ENCODE measurements around the gene UBN1. TPM values are rescaled to one million over a fixed set of nuclear protein-coding genes. Genes with fewer than 3 reads are reported as not detected.

Gene UBN1
- polyA plus RNA-seq, 1 donor (not counting 4 experiments of a cell fraction or from before 2014, with no cell fraction given) = 11.5 TPM

DNA sequence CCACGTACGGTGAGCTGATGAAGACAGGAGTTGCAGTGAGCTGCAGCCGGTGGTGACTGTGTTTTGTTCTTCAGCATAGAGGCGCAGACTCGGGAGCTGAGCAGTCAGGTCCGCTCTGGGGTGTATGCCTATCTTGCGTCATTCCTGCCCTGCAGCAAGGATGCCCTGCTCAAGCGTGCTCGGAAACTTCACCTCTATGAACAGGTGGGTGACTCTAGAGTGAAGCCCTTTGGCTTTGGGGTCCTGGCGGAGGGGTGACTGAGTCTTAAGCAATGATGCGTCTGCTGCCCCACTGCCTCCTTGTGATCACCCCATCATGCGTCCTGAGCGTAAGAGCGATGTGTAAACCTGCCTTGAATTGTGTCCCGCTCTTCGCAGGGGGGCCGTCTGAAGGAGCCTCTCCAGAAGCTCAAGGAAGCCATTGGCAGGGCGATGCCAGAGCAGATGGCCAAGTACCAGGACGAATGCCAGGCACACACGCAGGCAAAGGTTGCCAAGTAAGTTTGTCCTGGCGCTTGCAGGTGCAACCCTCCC is 22.9 kb downstream of the UBN1 start:
- Histone ChIP-seq H3K27me3 (ENCODE audit: control insufficient read depth, extremely low read depth, insufficient read depth, low read length) (no peaks in the 10 kb centered on the region), H3K4me2 (ENCODE audit: control insufficient read depth, extremely low read depth, insufficient read depth, low read depth, low read length) (no peak overlapping the region), H4K20me1 (ENCODE audit: control insufficient read depth, extremely low read depth, insufficient read depth, low read length) (peaks cover 3% of the 10 kb centered on the region), H3K4me3 (ENCODE audit: control insufficient read depth in 2 of 3, extremely low read depth in 1 of 3, insufficient read depth in 2 of 3, low read depth in 1 of 3, low read length in 3 of 3) (no peak overlapping the region), H3K4me1 (ENCODE audit: control insufficient read depth, extremely low read depth, insufficient read depth, low read length) (peaks cover 14% of the 10 kb centered on the region), H3K9me3 (ENCODE audit: control insufficient read depth, low read depth, low read length) (no peaks in the 10 kb centered on the region), H3K9ac (ENCODE audit: control insufficient read depth, extremely low read depth, insufficient read depth, low read length) (no peak overlapping the region), H3K79me2 (ENCODE audit: control insufficient read depth, insufficient read depth, low read length) (peaks cover 35% of the 10 kb centered on the region), H3K27ac (ENCODE audit: control insufficient read depth, insufficient read depth, low read length) (no peak overlapping the region), H2AFZ (ENCODE audit: control insufficient read depth, low read length) (no peak overlapping the region), H3K9me1 (ENCODE audit: control insufficient read depth, extremely low read depth, insufficient read depth, low read length) (no peaks in the 10 kb centered on the region), H3K36me3 (ENCODE audit: control insufficient read depth in 2 of 2, extremely low read depth in 1 of 2, insufficient read depth in 2 of 2, low read length in 2 of 2) (peaks cover 42 to 50% of the 10 kb centered on the region in 2 experiments)
- FAIRE-seq = no peak
- no peak for TF ChIP-seq EZH2 (IDR thresholded peaks at IDR 0.05; ENCODE audit: low read length)
- TF ChIP-seq, protein P1, sequence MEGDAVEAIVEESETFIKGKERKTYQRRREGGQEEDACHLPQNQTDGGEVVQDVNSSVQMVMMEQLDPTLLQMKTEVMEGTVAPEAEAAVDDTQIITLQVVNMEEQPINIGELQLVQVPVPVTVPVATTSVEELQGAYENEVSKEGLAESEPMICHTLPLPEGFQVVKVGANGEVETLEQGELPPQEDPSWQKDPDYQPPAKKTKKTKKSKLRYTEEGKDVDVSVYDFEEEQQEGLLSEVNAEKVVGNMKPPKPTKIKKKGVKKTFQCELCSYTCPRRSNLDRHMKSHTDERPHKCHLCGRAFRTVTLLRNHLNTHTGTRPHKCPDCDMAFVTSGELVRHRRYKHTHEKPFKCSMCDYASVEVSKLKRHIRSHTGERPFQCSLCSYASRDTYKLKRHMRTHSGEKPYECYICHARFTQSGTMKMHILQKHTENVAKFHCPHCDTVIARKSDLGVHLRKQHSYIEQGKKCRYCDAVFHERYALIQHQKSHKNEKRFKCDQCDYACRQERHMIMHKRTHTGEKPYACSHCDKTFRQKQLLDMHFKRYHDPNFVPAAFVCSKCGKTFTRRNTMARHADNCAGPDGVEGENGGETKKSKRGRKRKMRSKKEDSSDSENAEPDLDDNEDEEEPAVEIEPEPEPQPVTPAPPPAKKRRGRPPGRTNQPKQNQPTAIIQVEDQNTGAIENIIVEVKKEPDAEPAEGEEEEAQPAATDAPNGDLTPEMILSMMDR (optimal IDR thresholded peaks at IDR 0.05 in 1 of 3, IDR thresholded peaks at IDR 0.05 in 1 of 3, conservative IDR thresholded peaks at IDR 0.05 in 1 of 3; ENCODE audit: extremely low read depth in 1 of 3, insufficient read depth in 2 of 3, low read length in 3 of 3) = no peak
- no peak for DNase-seq (ENCODE audit: low read depth, low spot score)
- dilution Hi-C loops (cut with MboI; ENCODE audit: extremely low pct_ligation_motif_present, low sequenced_read_pairs) = no loop called here

DNA sequence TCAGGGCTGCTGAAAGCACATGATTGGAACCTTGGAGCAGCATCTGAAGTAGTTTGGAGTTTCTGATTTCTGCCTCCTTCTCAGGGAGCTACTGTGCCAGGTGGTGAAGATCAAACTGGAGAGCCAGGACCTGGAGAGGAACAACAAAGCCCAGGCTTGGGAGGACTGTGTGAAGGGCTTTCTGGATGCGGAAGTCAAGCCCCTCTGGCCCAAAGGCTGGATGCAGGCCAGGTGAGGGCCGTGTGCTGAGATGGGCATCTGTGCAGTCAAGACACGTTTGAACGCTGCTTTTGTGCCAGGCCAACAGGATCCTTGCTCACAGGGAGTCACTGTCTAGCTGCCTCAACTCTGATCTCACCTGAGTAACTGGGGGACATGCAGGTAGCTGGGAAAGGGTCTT is 23.8 kb downstream of the UBN1 start:
- dilution Hi-C loops (cut with MboI; ENCODE audit: extremely low pct_ligation_motif_present, low sequenced_read_pairs) = no loop called here
- Histone ChIP-seq H3K36me3 (ENCODE audit: control insufficient read depth in 2 of 2, extremely low read depth in 1 of 2, insufficient read depth in 2 of 2, low read length in 2 of 2) (peaks cover 43 to 53% of the 10 kb centered on the region in 2 experiments), H3K79me2 (ENCODE audit: control insufficient read depth, insufficient read depth, low read length) (peaks cover 29% of the 10 kb centered on the region), H3K27ac (ENCODE audit: control insufficient read depth, insufficient read depth, low read length) (no peak overlapping the region), H3K27me3 (ENCODE audit: control insufficient read depth, extremely low read depth, insufficient read depth, low read length) (no peaks in the 10 kb centered on the region), H3K4me2 (ENCODE audit: control insufficient read depth, extremely low read depth, insufficient read depth, low read depth, low read length) (no peak overlapping the region), H3K4me1 (ENCODE audit: control insufficient read depth, extremely low read depth, insufficient read depth, low read length) (peaks cover 14% of the 10 kb centered on the region), H3K4me3 (ENCODE audit: control insufficient read depth in 2 of 3, extremely low read depth in 1 of 3, insufficient read depth in 2 of 3, low read depth in 1 of 3, low read length in 3 of 3) (no peak overlapping the region), H3K9ac (ENCODE audit: control insufficient read depth, extremely low read depth, insufficient read depth, low read length) (no peak overlapping the region), H3K9me1 (ENCODE audit: control insufficient read depth, extremely low read depth, insufficient read depth, low read length) (no peaks in the 10 kb centered on the region), H4K20me1 (ENCODE audit: control insufficient read depth, extremely low read depth, insufficient read depth, low read length) (peaks cover 3% of the 10 kb centered on the region), H3K9me3 (ENCODE audit: control insufficient read depth, low read depth, low read length) (no peaks in the 10 kb centered on the region), H2AFZ (ENCODE audit: control insufficient read depth, low read length) (no peak overlapping the region)
- FAIRE-seq = no peak
- DNase-seq (ENCODE audit: low read depth, low spot score) = no peak
- TF ChIP-seq, protein P1 (optimal IDR thresholded peaks at IDR 0.05 in 1 of 3, IDR thresholded peaks at IDR 0.05 in 1 of 3, conservative IDR thresholded peaks at IDR 0.05 in 1 of 3; ENCODE audit: extremely low read depth in 1 of 3, insufficient read depth in 2 of 3, low read length in 3 of 3) = no peak
- TF ChIP-seq EZH2 (IDR thresholded peaks at IDR 0.05; ENCODE audit: low read length) = no peak
